ENCODE results near the gene LPP.

- TF ChIP-seq CTCF (IDR thresholded peaks at IDR 0.05) (no peak), POLR2A (IDR thresholded peaks at IDR 0.05) (no peak), EP300 (IDR thresholded peaks at IDR 0.05) (no peak)
These were observed 372.1 kb downstream of the LPP start for GRCh38 chr3:188526057-188526456.

Data from ovary (tissue), 3 donors.